HG03025 (cell line): ENCODE results near the gene SH3BP4.
"Not testable (repeated sequence)": the region's sequence is repeated elsewhere in the genome, so short reads cannot be mapped to it uniquely, and the experiment has no call there.

Experiments
- ATAC-seq: cut with Tn5 transposase; IDR thresholded peaks from one replicate; pipeline ENCODE4 v1.9.1; 2021; ENCODE audit warnings: mild to moderate bottlenecking, moderate library complexity; ENCODE audit not compliant: unreplicated experiment, low FRiP score

SH3BP4 gene

GRCh38 chr2:235007664-235008457 is 56.0 kb downstream of the SH3BP4 start:
- no peak for ATAC-seq

GRCh38 chr2:235008584-235009044 is 56.8 kb downstream of the SH3BP4 start:
- ATAC-seq: no peak

- no peak for ATAC-seq
Measured at GRCh38 chr2:235009081-235009480, 57.3 kb downstream of the SH3BP4 start.

- ATAC-seq: no peak
Measured at GRCh38 chr2:235010117-235010714, 58.4 kb downstream of the SH3BP4 start.

GRCh38 chr2:235011607-235011928 is 59.8 kb downstream of the SH3BP4 start:
- ATAC-seq: no peak

- ATAC-seq: no peak
Measured at GRCh38 chr2:235011929-235012631, 60.3 kb downstream of the SH3BP4 start.

GRCh38 chr2:235017441-235017840 is 65.6 kb downstream of the SH3BP4 start:
- ATAC-seq: no peak

GRCh38 chr2:235018838-235019237 is 67.0 kb downstream of the SH3BP4 start:
- no peak for ATAC-seq

GRCh38 chr2:235020141-235020540 is 68.3 kb downstream of the SH3BP4 start:
- ATAC-seq: not testable (repeated sequence)

GRCh38 chr2:235021752-235022151 is 69.9 kb downstream of the SH3BP4 start:
- no peak for ATAC-seq

- ATAC-seq: no peak
Measured at GRCh38 chr2:235024191-235024860, 72.5 kb downstream of the SH3BP4 start.

GRCh38 chr2:235024931-235025773 is 73.3 kb downstream of the SH3BP4 start:
- ATAC-seq: no peak

- ATAC-seq: no peak
Measured at GRCh38 chr2:235025800-235026536, 74.2 kb downstream of the SH3BP4 start.

GRCh38 chr2:235026649-235027557 is 75.1 kb downstream of the SH3BP4 start:
- no peak for ATAC-seq

GRCh38 chr2:235027558-235028214 is 75.9 kb downstream of the SH3BP4 start:
- ATAC-seq: no peak

GRCh38 chr2:235028646-235029045 is 76.8 kb downstream of the SH3BP4 start:
- ATAC-seq: no peak

- ATAC-seq: no peak
Measured at GRCh38 chr2:235029054-235029453, 77.2 kb downstream of the SH3BP4 start.

GRCh38 chr2:235030126-235030525 is 78.3 kb downstream of the SH3BP4 start:
- no peak for ATAC-seq
